ENCODE data around the gene BMP6. TPM values are rescaled to one million over a fixed set of nuclear protein-coding genes. Genes with fewer than 3 reads are reported as not detected.

BMP6 gene
- total RNA-seq, 1 experiment from 2014 or later, result 1.6 TPM

- POLR2A ChIA-PET, result no interaction called here
- H3K4me1 ChIP-seq (ENCODE audit: control insufficient read depth in 1 of 2, insufficient read depth in 2 of 2, low read length in 2 of 2), result no peaks in the 10 kb centered on the region
- H3K4me2 ChIP-seq (ENCODE audit: low read length), result no peak overlapping the region
- H3K27me3 ChIP-seq (ENCODE audit: insufficient read depth, low read length), result no peaks in the 10 kb centered on the region
- ATAC-seq (no peak), DNase-seq (ENCODE audit: low read depth, low spot score) (no peak)
- no peak overlapping the region for H3K9ac ChIP-seq (ENCODE audit: low read length)
- H3K4me3 ChIP-seq (replicated peaks in 1 of 2; ENCODE audit: low read depth in 1 of 2, low read length in 2 of 2), result no peak overlapping the region
- H3K9me3 ChIP-seq (ENCODE audit: control insufficient read depth in 1 of 2, insufficient read depth in 1 of 2, low read depth in 1 of 2, low read length in 2 of 2), result no peaks in the 10 kb centered on the region
- no TSS peak for BruUV-seq (replicated peaks)
- intact Hi-C loops (cut with micrococcal nuclease), result no loop called here
- no peaks in the 10 kb centered on the region for H4K20me1 ChIP-seq (ENCODE audit: insufficient read depth)
- H3K79me2 ChIP-seq (ENCODE audit: insufficient read depth, low read length), result no peaks in the 10 kb centered on the region
- H3K9me2 ChIP-seq (ENCODE audit: insufficient read depth), result no peaks in the 10 kb centered on the region
- no peak overlapping the region for H2AFZ ChIP-seq (ENCODE audit: low read depth, low read length, poor library complexity, severe bottlenecking)
- H3K36me3 ChIP-seq (ENCODE audit: control insufficient read depth in 1 of 2, insufficient read depth in 2 of 2, low read length in 2 of 2), result no peaks in the 10 kb centered on the region
- CTCF ChIA-PET, result no interaction called here
- RAD21 ChIA-PET (ENCODE audit: low non-redundant PET in 1 of 2, low total read pairs in 2 of 2, uncharacterized antibody in 2 of 2, unreplicated experiment in 2 of 2), result no interaction called here
- no peak overlapping the region for H3K27ac ChIP-seq (ENCODE audit: low read depth, low read length)
- no peak for TF ChIP-seq REST (IDR thresholded peaks at IDR 0.05; ENCODE audit: low read depth)
- no peak for TF ChIP-seq YY1 (IDR thresholded peaks at IDR 0.05; ENCODE audit: extremely low read depth, insufficient replicate concordance, low read depth, low read length)
- no peak for TF ChIP-seq EGR1 (IDR thresholded peaks at IDR 0.05; ENCODE audit: low read depth)
- no peak for TF ChIP-seq ELF1 (IDR thresholded peaks at IDR 0.05; ENCODE audit: borderline replicate concordance, low read depth)
- TF ChIP-seq CBX3 (IDR thresholded peaks at IDR 0.05; ENCODE audit: low read depth), result no peak
- no peak for TF ChIP-seq EZH2 (IDR thresholded peaks at IDR 0.05)
- TF ChIP-seq CTCF (IDR thresholded peaks at IDR 0.05 in 2 of 3, conservative IDR thresholded peaks at IDR 0.05 in 1 of 3; ENCODE audit: borderline replicate concordance in 1 of 3, insufficient read depth in 1 of 3, low read depth in 2 of 3, low read length in 2 of 3), result no peak
- no peak for TF ChIP-seq SRF (IDR thresholded peaks at IDR 0.05; ENCODE audit: low read depth)
- no peak for TF ChIP-seq JUND (IDR thresholded peaks at IDR 0.05)
- TF ChIP-seq TCF7L2 (IDR thresholded peaks at IDR 0.05; ENCODE audit: borderline replicate concordance, extremely low read depth, insufficient read depth, insufficient read length), result no peak
- TF ChIP-seq POLR2AphosphoS5 (IDR thresholded peaks at IDR 0.05; ENCODE audit: low read depth, low read length), result no peak
- no peak for TF ChIP-seq ZFX (IDR thresholded peaks at IDR 0.05)
- TF ChIP-seq ZNF274 (IDR thresholded peaks at IDR 0.05; ENCODE audit: low read depth, low read length), result no peak
- no peak for TF ChIP-seq MAX (IDR thresholded peaks at IDR 0.05)
Observed at GRCh38 chr6:7823552-7823951, 97.7 kb downstream of the BMP6 start.

Data from HCT116 (cell line).